ENCODE results near the gene SRP54.
"Not testable (repeated sequence)": the region's sequence is repeated elsewhere in the genome, so short reads cannot be mapped to it uniquely, and the experiment has no call there.

The SRP54 gene

DNA sequence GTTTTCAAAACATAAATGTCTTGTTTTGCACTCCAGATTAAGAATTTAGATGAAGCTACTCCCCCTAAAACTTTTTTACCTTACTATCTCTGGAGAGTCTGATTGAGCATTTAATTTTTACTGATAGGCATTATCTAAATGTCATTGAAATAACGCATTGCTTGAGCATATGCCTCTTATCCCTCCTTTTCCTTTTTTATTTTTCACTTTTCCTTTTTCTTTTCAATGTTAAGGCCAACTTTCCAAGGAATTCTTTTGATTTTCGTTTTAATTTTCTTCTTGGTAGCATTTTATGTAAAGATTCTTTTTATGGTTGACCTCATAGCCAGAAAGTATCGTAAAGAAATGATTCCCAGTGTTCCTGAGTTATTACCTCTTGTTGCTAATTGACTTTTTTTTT, 2.9 kb downstream of the SRP54 start:
- no peak for DNase-seq

DNA sequence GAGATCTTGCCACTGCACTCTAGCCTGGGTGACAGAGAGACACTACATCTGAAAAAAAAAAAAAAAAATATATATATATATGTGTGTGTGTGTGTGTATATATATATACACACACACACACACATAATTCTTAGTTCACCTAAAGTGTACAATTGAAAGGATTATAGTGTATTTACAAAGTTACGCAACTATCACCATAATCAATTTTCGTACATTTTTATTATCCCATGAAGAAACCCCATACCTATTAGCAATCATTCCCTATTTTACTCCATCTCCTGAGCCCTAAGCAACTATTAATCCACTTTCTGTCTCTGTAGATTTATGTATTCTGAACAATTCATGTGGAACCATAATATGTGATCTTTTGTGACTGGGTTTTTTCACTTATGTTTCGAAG, 4.4 kb downstream of the SRP54 start:
- no peak for DNase-seq

- DNase-seq, result no peak
These were observed 7.0 kb downstream of the SRP54 start for GRCh38 chr14:34989762-34990161.

DNA sequence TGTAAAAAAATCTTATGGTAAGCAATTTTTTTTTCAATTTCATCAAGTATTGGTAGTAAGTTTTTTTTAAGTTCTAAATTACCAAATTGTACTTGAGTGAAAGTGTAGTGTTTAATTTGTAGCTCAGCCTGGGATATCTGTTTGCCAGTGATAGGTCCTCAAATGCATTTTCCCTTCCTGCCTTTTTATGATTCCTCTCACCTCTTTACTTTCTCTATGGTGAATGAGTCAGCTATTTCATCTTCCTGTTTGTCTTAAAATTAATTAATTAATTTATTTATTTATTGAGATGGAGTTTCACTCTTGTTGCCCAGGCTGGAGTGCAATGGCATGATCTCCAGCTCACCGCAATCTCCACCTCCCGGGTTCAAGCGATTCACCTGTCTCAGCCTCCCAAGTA, 10.6 kb downstream of the SRP54 start:
- DNase-seq, result no peak

DNA sequence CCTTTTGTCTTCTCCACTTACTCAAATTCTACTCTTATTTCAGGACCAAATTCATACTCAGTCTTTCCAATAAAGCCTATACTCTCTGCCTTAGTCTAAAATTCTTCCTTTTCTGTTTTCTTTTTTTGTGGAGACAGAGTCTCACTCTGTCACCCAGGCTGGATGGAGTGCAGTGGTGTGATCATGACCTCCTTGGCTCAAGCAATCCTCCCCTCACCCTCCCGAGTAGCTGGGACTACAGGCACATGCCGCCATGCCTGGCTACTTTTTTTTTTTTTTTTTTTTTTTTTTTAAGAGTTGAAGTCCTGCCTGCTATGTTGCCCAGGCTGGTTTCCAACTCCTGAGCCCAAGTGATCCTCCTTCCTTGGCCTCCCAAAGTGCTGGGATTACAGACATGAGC, 11.9 kb downstream of the SRP54 start:
- DNase-seq, result no peak

DNA sequence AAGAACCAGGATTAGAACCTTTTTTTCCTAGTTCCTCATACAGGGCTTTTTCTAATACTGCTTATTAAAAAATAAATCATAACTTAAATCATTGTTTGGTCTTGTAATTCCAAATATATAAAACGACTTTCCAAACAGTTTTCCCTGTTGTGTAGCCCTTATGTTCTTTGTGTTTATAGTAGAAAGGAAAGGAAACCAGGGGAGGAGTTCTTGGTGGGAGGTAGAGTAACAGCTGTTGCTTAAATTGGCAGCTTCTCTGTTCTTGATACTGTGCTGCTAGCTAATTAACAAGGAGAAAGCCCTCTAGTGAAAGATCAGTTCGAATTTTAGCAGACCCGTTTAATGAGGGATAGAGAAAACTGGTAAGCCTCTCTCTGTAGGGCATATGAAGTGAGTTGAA, 15.0 kb downstream of the SRP54 start:
- DNase-seq, result no peak

DNA sequence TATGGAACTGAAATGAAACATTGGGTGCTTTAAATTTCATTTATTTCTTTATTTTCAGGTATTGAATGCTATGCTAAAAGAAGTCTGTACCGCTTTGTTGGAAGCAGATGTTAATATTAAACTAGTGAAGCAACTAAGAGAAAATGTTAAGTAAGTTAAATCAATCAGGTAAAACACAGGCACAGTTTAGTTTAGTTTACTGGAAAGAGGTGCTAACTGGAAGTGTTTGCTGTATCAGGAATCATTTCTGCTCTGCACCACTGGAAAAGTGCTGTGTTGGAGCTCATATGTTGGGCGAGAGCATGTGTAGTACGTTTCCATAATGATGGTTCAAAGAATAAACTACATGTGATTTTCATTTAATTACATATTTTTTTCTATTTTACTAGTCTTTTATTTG, 16.7 kb downstream of the SRP54 start:
- no peak for DNase-seq

DNA sequence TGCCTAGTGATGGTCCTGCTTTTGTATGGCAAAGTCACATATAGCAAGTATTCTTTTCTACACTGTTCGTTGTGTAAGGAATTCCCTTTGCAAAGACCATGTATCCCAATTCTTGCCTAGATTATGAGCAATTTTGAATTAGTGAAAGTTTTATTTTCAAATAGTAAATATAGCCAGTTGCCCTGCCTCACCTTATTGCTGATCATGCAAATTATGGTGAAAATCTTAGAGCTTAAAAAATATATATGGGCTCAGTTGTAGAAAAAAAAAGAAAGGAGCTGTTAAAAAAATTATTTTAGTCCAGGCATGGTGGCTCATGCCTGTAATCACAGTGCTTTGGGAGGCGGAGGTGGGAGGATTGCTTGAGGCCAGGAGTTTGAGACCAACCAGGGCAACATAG, 18.8 kb downstream of the SRP54 start:
- no peak for DNase-seq

- no peak for DNase-seq
These were observed 22.0 kb downstream of the SRP54 start for GRCh38 chr14:35004839-35005238.

- DNase-seq, result no peak
These were observed 33.8 kb downstream of the SRP54 start for GRCh38 chr14:35016568-35016967.

DNA sequence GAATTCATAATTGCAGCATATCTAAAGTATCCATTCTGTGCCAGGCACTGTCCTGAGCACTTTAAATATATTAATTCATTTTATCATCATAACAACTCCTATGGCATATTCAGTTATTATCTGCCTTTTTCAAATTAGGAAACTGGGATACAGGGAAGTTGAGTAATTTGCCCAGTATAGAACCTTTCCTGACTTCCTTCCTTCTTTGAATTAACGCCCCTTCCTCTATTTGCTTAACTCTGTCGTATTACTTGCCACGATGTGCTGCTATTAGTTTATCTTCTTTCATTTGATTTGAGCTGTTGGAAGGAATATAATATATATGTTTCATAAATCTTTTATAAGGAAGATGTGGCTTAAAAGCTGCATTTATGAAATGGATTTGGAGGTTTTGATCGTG, 37.9 kb downstream of the SRP54 start:
- DNase-seq, result no peak

DNA sequence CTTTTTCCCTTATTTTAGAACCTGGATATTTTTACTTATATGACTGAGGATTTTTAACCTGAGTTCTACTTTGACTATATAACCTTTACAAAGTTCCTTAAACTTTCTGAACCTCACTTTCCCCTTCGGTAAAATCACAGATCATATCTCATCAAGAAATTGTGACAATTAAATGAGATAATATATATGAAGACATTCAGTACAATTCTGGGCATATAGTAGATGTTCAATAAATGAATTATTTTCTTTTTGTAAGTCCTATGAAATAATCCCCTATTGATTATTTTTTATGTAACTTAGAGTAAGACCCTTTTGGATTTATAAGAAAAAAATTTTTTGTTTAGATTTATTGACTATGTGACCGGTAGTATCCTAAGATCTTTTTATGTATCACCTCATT, 45.6 kb downstream of the SRP54 start:
- DNase-seq, result no peak

DNA sequence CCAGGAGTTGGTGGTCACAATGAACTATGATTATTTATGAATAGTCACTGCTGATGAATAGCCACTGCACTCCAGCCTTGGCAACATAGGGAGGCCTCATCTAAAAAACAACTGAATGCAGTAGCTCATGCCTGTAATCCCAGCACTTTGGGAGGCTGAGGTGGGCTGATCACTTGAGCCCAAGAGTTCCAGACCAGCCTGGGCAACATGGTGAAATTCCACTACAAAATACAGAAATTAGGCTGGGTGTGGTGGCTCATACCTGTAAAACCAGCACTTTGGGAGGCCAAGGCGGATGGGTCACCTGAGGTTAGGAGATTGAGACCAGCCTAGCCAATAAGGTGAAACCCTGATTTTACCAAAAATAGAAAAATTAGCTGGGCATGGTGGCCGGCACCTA, 49.8 kb downstream of the SRP54 start:
- DNase-seq, result no peak

DNA sequence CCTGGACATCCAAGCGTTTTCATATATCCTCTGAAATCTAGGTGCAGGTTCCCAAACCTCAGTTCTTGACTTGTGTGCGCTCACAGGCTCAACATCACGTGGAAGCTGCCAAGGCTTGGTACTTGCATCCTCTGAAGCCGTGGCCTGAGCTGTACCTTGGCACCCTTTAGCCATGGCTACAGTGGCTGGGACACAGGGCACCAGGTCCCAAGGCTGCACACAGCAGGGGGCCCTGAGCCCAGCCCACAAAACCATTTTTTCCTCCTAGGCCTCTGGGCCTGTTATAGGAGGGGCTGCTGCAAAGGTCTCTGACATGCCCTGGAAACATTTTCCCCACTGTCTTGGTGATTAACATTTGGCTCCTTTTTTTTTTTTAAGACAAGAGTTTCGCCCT, 51.6 kb downstream of the SRP54 start:
- no peak for DNase-seq

DNA sequence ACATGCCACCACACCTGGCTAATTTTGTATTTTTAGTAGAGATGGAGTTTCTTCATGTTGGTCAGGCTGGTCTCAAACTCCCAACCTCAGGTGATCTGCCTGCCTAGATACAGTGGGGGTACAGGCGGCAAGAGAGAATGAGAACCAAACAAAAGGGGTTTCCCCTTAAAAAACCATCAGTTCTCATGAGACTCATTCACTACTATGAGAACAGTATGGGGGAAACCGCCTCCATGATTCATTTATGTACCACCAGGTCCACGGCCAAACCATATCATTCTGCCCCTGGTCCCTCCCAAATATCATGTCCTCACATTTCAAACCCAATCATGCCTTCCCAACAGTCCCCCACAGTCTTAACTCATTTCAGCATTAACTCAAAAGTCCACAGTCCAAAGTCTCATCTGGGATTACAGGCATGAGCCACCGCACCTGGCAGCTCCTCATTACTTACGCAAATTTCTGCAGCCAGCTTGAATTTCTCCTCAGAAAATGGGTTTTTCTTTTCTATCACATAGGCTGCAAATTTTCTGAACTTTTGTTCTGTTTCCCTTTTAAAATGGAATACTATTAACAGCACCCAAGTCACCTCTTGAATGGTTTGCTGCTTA, 52.3 kb downstream of the SRP54 start:
- not testable (repeated sequence) for DNase-seq

DNA sequence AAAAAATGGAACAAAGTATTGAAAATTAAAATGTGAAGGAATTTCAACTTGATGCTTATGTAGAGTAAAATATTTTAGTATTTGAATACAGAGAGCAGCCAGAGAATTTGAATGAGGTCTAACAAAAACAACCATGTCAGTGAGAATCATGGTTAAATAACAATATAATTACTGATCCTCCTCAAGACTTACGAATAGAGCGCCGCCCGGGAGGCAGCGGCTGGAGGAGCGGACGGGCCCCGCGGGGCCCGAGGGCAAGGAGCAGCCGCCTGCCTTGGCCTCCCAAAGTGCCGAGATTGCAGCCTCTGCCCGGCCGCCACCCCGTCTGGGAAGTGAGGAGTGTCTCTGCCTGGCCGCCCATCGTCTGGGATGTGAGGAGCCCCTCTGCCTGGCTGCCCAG, 55.5 kb downstream of the SRP54 start:
- not testable (repeated sequence) for DNase-seq

DNA sequence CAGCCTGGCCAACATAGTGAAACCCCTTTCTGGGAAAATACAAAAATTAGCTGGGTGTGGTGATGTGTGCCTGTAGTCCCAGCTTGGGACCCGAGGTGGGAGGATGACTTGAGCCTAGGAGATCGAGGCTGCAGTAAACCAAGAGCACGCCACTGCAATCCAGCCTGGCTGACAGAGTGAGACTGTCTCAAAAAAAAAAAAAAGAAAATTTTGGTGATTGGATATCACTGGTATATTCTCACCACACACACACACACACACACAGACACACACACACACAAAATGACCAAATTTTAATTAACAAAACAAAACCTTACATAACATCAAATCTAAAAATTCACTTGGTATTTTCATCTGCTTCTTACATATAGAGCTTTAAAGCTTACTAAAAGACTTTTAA, 59.8 kb downstream of the SRP54 start:
- no peak for DNase-seq

GRCh38 chr14:35043046-35043445, 60.3 kb downstream of the SRP54 start:
- DNase-seq, result no peak

GRCh38 chr14:35044939-35045797, 62.4 kb downstream of the SRP54 start:
- no peak for DNase-seq

GRCh38 chr14:35045798-35046047, 62.9 kb downstream of the SRP54 start:
- DNase-seq, result no peak

DNA sequence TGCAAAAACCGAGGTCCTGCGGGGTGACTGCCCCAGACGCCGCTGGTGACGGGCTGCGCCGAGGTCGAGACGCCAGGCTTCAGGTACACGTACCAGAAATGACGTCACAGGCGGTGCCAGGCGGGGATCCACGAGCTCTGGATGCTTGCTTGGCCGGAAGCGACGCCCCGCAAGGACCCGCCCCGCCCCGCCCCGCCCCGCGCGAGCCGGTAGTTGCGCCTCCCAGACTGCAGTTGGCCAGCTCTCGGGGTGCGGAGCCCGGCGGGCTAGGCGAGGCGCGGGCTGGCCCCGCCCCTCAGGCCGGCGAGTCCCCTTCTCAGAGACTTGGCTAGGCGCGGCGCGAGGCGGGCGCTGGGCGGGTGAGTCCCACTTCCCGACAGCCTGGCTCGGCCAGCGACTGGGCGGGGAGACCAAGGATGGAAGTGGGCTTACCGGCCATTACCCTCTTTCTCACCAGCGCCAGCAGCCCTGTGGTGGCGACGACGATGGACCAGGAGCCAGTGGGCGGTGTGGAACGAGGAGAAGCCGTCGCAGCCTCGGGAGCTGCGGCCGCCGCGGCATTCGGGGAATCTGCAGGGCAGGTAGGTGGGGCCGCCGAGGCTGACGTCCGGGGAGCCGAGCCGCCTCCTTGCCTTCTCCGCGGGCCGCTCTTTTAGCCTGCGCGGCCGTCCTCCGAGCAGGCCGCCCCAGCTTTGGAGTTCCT, 63.4 kb downstream of the SRP54 start, which contains the start of gene FAM177A1:
Gene FAM177A1, plus strand, starts transcription at position 225 of the 703 bp plus-strand sequence. Its CDS starts 192 bp downstream, at position 417.
- peak; percentile 99 for DNase-seq

DNA sequence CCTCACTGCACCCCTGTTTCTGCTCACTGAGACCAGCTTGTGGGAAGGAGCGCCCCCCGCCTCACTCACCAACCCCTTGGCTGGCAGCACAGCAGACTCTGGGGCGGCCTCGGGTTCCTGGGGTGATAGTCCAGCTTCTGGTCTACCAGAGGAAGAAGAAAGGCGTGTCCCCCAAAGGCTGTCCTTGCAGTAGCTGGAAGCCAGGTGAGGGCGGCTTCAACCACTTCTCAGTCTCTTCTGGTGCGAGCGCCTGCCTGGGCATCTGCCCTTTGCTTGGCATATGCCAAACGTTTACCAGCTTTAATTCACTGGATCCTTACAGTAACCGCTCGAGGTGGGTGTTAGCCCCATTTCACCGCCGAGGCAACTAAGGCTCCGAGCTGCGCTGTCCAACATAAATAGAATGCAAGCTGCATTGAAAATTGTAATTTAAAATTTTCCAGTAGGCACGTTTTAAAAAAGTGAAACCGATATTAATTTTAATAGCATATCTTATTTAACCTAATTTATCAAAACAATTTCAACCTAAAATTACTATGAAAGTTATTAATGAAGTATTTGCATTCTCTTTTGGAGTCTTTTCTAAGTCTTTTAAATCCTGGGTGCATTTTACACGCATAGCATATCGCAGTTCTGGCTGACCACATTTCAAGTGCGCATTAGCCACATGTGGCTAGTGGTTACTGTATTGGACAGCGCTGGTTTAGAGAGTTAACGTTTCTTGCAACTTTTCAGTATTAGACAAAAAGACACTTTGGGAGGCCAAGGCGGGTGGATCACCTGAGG, 64.2 kb downstream of the SRP54 start:
- DNase-seq, result no peak

- DNase-seq, result no peak
These were observed 65.3 kb downstream of the SRP54 start for GRCh38 chr14:35047976-35048513.

All from T-helper 9 cell (primary cell).